ENCODE measurements around the gene PTPRK. TPM values are rescaled to one million over a fixed set of nuclear protein-coding genes. Genes with fewer than 3 reads are reported as not detected.

The PTPRK gene
- polyA plus RNA-seq, 12 donors: 15.0 to 27.8 (median 21.1) TPM; not detected in 1

DNA sequence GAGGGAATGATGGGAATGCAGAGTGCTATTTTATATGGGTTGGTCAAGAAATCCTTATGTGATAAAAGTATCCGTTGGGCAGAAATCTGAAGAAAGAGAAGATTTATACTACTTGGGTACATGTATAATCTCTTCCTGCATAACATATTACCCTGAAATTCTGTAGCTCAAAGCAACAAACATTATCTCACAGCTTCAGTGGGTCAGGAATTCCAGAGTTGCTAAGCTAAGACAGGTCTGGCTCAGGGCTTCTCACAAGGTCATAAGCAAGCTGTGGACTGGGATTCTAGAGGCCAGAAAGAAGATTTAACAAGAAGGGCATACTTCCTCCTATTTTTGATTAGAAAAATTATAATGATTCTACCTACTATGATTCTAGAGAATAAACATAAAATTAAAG lies 447.0 kb downstream of the PTPRK start:
- no peak for DNase-seq

- no peak for DNase-seq
Measured at GRCh38 chr6:128071212-128071611, 449.2 kb downstream of the PTPRK start.

DNA sequence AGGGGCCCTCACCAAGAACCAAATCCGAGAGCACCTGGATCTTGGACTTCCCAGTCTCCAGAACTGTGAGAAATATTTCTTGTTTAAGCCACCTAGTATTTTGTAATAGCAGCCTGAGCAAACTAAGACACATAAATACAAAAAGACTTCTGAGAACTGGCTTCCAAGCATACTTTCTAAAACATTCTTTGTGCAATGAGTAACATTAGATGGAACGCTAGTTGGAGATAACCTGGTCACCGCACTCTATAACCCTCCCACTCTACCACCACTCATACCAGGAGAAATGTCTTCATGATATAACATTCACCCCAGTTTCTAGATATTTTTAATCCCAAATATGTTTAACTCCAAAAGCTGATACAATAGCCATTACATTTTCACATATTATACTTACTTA lies 450.0 kb downstream of the PTPRK start:
- DNase-seq: no peak

GRCh38 chr6:128069188-128069587 lies 451.2 kb downstream of the PTPRK start:
- peak; percentile 19 for DNase-seq

DNA sequence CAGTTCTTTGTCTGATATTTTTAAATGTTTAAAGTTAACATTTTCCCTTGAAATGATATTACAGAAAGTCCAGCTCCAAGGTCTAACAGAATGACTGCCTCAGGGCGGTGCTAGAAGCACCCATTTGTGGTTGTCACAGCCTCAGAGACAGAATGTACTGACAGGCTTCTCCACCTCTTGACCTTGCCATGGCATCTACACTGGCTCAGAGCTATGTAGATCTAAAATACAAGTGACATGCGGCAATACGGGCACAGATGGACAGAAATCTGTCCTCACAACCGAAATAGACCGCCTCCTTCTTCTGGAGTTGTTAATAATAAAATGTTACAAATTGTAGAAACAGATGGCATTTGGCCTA lies 452.3 kb downstream of the PTPRK start:
- DNase-seq: no peak

- DNase-seq: no peak
Measured at GRCh38 chr6:128067446-128068118, 452.8 kb downstream of the PTPRK start.

DNA sequence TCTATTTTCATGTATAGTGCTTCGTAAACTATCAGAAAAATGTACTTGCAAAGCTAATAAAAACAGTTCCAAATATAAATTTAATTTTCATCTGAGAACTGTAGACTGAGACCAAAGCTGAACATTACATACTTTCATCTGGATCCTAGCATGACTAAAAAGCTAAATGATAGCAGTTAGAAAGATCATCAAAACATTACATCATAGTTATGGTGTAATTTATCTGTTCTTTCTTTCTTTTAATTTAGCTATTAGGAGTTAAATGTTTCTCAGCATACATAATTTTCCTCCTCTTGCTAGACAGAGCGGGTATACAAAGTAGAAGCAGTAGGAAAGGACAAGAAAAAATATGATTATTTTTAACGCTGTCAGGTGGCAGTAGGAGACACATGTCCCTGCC lies 455.3 kb downstream of the PTPRK start:
- DNase-seq: no peak

- no peak for DNase-seq
Measured at GRCh38 chr6:128064540-128064895, 455.9 kb downstream of the PTPRK start.

- DNase-seq: no peak
Measured at GRCh38 chr6:128063850-128064539, 456.4 kb downstream of the PTPRK start.

DNA sequence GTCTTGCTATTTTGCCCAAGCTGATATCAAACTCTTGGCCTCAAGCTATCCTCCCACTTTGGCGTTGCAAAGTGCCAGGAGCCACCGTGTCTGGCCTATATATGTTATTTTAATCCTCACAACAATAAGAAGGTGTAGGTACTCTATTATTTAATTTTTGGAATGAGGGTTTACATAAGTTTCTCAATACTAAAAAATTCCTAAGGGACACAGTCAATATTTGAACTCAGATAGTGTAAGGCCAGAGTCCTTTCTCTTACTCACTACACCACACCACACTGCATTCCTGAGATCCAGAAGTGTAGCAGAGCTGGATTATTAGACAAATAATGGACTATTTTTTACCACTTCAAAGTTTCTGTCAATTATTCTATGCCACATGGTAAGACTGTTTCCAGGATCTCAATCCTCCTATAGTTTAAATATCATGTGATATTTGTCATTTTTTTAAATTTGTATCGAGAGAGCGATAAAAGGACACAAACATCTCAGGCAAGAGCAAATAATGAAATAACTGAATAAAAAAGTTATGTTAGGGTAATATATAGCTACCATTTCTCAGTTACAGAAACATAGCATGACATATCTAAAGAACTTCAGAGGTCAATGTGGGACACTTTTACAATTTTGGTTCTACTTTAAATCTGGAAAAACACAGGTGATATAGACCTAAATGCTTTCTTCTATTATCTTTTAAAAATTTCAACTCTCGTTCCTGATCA lies 457.4 kb downstream of the PTPRK start:
- no peak for DNase-seq

GRCh38 chr6:128057946-128058345 lies 462.5 kb downstream of the PTPRK start:
- no peak for DNase-seq

DNA sequence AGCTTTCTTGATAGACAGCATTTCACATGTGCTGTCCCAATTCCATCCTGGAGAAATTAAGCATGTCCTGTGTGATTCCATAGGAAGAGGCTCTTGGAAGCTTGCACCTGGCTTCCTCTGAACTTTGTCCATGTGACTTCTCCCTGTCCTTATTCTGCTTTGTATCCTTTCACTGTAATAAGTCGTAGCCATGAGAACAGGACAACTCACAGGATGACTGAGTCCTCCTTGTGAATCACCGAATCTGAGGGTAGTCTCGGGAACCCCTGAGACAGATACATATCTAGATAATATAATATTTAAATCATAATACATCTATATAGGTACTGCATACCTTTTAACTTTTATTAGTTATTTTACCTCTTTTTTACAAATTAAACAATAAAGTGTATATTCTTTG lies 462.9 kb downstream of the PTPRK start:
- DNase-seq: no peak

DNA sequence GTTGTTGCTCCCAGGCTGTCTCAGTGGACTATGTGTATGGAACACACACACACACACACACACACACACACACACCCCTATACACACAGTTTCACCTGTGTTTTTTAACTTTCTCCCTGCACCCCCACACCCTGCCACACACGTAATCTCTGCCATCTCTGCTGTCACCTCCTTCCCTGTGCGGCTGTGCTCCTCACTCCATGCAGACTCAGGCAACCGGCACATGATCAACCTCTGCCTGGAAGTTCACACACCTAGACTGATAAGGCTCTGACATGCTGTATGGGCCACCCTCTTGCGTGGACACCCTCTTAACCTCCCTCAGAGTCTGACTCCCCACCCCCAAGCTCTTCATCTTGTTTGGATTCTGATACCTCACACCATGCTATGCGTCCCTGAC lies 467.3 kb downstream of the PTPRK start:
- DNase-seq: no peak

DNA sequence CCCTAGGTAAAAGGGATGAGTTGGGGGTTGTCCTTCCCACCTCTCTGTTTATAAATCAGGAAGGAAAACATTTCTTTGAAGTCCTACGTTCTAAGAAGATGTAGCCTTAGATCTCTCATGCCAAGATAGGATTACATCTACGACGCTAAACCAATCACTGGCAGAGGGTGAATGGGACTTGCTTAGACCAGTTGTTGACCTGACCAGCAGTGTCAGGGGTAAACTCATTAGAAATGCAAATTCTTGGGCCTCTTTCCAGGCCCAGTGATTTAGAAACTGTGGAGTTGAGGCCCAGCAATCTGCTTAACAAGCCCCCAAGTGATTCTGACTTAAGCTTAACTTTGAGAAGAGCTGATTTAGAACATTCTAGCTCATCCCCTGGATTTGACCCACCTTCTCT lies 472.4 kb downstream of the PTPRK start:
- no peak for DNase-seq

GRCh38 chr6:128046033-128046432 lies 474.4 kb downstream of the PTPRK start:
- DNase-seq: no peak

- DNase-seq: no peak
Measured at GRCh38 chr6:128039543-128039942, 480.9 kb downstream of the PTPRK start.

GRCh38 chr6:128036808-128037570 lies 483.4 kb downstream of the PTPRK start:
- DNase-seq: no peak

DNA sequence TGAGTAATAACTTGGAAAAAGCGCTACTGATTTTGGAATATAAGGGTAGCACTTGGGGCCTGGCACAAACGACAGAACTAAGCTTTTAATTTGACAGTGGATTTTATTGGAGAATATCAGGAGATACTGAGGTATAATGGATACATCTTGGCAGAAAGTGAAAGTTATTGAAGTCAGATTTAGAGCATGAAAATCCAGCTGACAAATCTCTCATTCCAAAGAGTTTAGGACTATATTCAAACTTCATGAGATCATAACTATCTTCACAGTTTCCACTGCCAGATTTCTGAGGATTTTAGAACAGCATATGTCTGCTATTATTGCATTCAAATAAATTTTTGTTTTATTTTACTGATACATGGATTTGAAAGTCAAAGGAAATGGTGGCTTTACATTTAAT lies 487.2 kb downstream of the PTPRK start:
- DNase-seq: peak; percentile 40

- DNase-seq: no peak
Measured at GRCh38 chr6:128032042-128032441, 488.4 kb downstream of the PTPRK start.

DNA sequence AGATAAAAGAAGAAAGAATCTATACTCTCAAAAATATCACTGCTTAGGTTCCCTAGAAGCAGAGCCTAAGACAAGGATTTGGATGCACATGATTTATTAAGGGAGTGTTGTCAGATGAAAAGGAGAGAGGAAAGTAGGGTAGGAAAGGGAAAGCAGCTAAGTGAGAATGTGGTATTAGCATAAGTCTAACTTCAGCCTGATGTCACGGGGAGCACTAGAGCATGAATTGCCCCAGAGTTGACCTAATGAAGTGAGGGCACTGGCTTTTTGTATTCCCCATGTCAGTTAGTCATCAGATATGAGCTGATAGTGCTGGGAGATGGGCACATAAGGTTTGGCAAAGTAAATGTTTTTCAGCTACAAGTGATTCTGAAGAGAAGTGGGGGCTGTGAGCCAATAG lies 490.6 kb downstream of the PTPRK start:
- no peak for DNase-seq

- no peak for DNase-seq
Measured at GRCh38 chr6:128028183-128028582, 492.2 kb downstream of the PTPRK start.

GRCh38 chr6:128025478-128025877 lies 494.9 kb downstream of the PTPRK start:
- no peak for DNase-seq

DNA sequence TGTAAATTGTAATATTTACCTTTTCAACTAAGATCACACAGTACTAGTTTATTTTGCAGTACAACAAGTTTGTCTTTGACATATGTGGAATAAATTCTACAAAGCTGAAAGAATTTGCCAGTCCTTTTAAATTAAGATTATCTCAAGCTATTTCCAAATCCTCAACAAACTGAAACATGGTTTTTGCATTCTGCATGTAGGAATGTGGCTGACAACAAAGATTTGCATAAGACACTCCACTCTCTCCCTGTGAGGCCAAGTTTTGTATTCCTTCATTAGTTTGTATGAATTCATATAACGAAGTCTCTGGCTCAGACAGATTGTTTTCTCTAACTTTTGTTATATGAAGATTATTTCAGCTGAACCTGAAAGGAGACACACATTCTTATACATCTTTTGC lies 495.4 kb downstream of the PTPRK start:
- DNase-seq: no peak

Measured in muscle of arm (tissue), 12 donors.